Urothelium cell line (cell line): ENCODE results near the gene TNIP2.
"Not testable (repeated sequence)": the region's sequence is repeated elsewhere in the genome, so short reads cannot be mapped to it uniquely, and the experiment has no call there.

Experiments
- DNase-seq: peaks from one replicate; pipeline ENCODE4 v3.0.0; 2011; ENCODE audit warnings: low spot score, mixed read lengths
- FAIRE-seq: peaks from 2 replicates; lab custom pipeline; 2011; peaks lifted over from hg19 to GRCh38; lab: Jason Lieb, UNC

The TNIP2 gene

GRCh38 chr4:2771264-2771663 is 15.1 kb upstream of the TNIP2 start:
- FAIRE-seq = no peak
- DNase-seq = no peak

- no peak for FAIRE-seq
- no peak for DNase-seq
Observed at GRCh38 chr4:2768921-2769336, 12.8 kb upstream of the TNIP2 start.

GRCh38 chr4:2768124-2768523 is 12.0 kb upstream of the TNIP2 start:
- FAIRE-seq = no peak

GRCh38 chr4:2767705-2768074 is 11.6 kb upstream of the TNIP2 start:
- no peak for FAIRE-seq

More at GRCh38 chr4:2768124-2768523, 12.0 kb upstream of the TNIP2 start:
- DNase-seq = no peak

GRCh38 chr4:2767046-2767704 is 11.0 kb upstream of the TNIP2 start:
- no peak for FAIRE-seq
- DNase-seq = no peak

More at GRCh38 chr4:2767705-2768074, 11.6 kb upstream of the TNIP2 start:
- DNase-seq = no peak

GRCh38 chr4:2765832-2766526 is 9.8 kb upstream of the TNIP2 start:
- no peak for FAIRE-seq
- DNase-seq = no peak

- DNase-seq (no peak), FAIRE-seq (no peak)
Observed at GRCh38 chr4:2763511-2763967, 7.4 kb upstream of the TNIP2 start.

GRCh38 chr4:2762486-2763370 is 6.6 kb upstream of the TNIP2 start:
- FAIRE-seq, DNase-seq: not testable (repeated sequence)

- no peak for FAIRE-seq
- no peak for DNase-seq
Observed at GRCh38 chr4:2762048-2762447, 5.9 kb upstream of the TNIP2 start.

- DNase-seq (no peak), FAIRE-seq (no peak)
Observed at GRCh38 chr4:2761035-2761923, 5.1 kb upstream of the TNIP2 start.

GRCh38 chr4:2757426-2757825 is 1.3 kb upstream of the TNIP2 start:
- DNase-seq = no peak

GRCh38 chr4:2756691-2757350 is 685 bp upstream of the TNIP2 start:
- FAIRE-seq = no peak
- DNase-seq = no peak

More at GRCh38 chr4:2757426-2757825, 1.3 kb upstream of the TNIP2 start:
- FAIRE-seq = no peak

- DNase-seq (no peak), FAIRE-seq (no peak)
Observed at GRCh38 chr4:2754848-2755819, 1.0 kb downstream of the TNIP2 start.

- no peak for DNase-seq
Observed at GRCh38 chr4:2753436-2753835, 2.7 kb downstream of the TNIP2 start.

GRCh38 chr4:2750719-2751605 is 5.2 kb downstream of the TNIP2 start:
- FAIRE-seq (no peak), DNase-seq (no peak)

More at GRCh38 chr4:2753436-2753835, 2.7 kb downstream of the TNIP2 start:
- no peak for FAIRE-seq

- FAIRE-seq (no peak), DNase-seq (no peak)
Observed at GRCh38 chr4:2746891-2747695, 9.0 kb downstream of the TNIP2 start.
